Prostate gland (tissue), 2 donors: ENCODE results near the gene CREB3L1. TPM values are rescaled to one million over a fixed set of nuclear protein-coding genes. Genes with fewer than 3 reads are reported as not detected.
A peak's percentile ranks its signal among the peaks of the same experiment; 100 is the strongest.

ENCODE experiments used
- DNase-seq: peaks from one replicate; pipeline ENCODE4 v3.0.0-alpha.2; 2019; ENCODE audit warnings: low spot score
- H3K27ac ChIP-seq, 2 donors: fragments of 200-600 bp; sonication (generic); 2 replicates each; pipeline ENCODE4 v1.5.1; 2017 to 2019
- H3K27me3 ChIP-seq: fragments of 200-600 bp; sonication (generic); replicated peaks from 2 replicates; pipeline ENCODE4 v1.5.1; 2019; ENCODE audit not compliant: insufficient read depth
- H3K36me3 ChIP-seq, 2 donors: fragments of 200-600 bp; sonication (generic); 1 replicate in 1 of 2; 2 replicates in 1 of 2; pipeline versions ENCODE4 v1.5.1 to v1.8.1; 2017 to 2019
- H3K4me1 ChIP-seq: fragments of 200-600 bp; sonication (generic); replicated peaks from 2 replicates; pipeline ENCODE4 v1.5.1; 2019
- H3K4me3 ChIP-seq, 2 donors: fragments of 200-600 bp; sonication (generic); 2 replicates each; pipeline ENCODE4 v1.5.1; 2017 to 2019
- H3K9me3 ChIP-seq: fragments of 200-600 bp; sonication (generic); 2 replicates; pipeline ENCODE4 v1.5.1; 2017
- CTCF ChIP-seq, 4 experiments: fragments of 200-600 bp in 2 of 4; fragments of 450-650 bp in 2 of 4; sonication (generic) in 2 of 4; IDR thresholded peaks; 1 replicate in 3 of 4; 2 replicates in 1 of 4; pipeline ENCODE4 v1.5.1; 2016 to 2019; ENCODE audit warnings: antibody characterized with exemption in 4 of 4, mild to moderate bottlenecking in 2 of 4, moderate library complexity in 2 of 4
- POLR2A ChIP-seq: fragments of 450-650 bp; IDR thresholded peaks from one replicate; pipeline ENCODE4 v1.6.1; 2016; ENCODE audit warnings: antibody characterized with exemption, mild to moderate bottlenecking
- POLR2AphosphoS5 ChIP-seq: sonication (generic); formaldehyde crosslinking; IDR thresholded peaks from one replicate; pipeline ENCODE4 v1.6.1; 2017; ENCODE audit warnings: antibody characterized with exemption
- WGBS: methylation state at CpG from one replicate; pipeline ENCODE4 v1.1.5; 2018; 5-methylcytosine and 5-hydroxymethylcytosine counted together
- intact Hi-C: fragments of 100-400 bp; cut with DNase I; formaldehyde crosslinking; loops from one replicate; pipeline ENCODE4 v1.14.2; 2022
- total RNA-seq, 2 donors: library from RNA; depleted of rRNA; stranded (reverse); fragments of >200 nt; gene quantifications; one replicate each; pipeline ENCODE4 v1.1.0, GENCODE V29; 2016

CREB3L1 gene
- total RNA-seq, 2 donors from 2014 or later: 41.0 to 47.0 TPM

- Histone ChIP-seq H3K36me3 (no peaks in the 10 kb centered on the region), H3K4me1 (peaks cover 53% of the 10 kb centered on the region), H3K9me3 (no peaks in the 10 kb centered on the region), H3K4me3 (no peak overlapping the region), H3K27ac (peak overlapping the region; percentile 79 to 80), H3K27me3 (no peaks in the 10 kb centered on the region)
- TF ChIP-seq POLR2AphosphoS5: peak; percentile 31
- TF ChIP-seq CTCF (IDR thresholded peaks at IDR 0.05): no peak
- intact Hi-C loops: no loop called here
- 13% methylated on average over 9 of the region's 9 CpGs for WGBS
- DNase-seq: peak; percentile 70
Measured at GRCh38 chr11:46272816-46273427, 4.5 kb upstream of the CREB3L1 start.

- intact Hi-C loops: no loop called here
- Histone ChIP-seq H3K4me3 (no peak overlapping the region), H3K36me3 (no peaks in the 10 kb centered on the region), H3K27ac (peak overlapping the region; percentile 79 to 80), H3K4me1 (peaks cover 53% of the 10 kb centered on the region), H3K27me3 (no peaks in the 10 kb centered on the region), H3K9me3 (no peaks in the 10 kb centered on the region)
- TF ChIP-seq POLR2AphosphoS5: peak; percentile 59
- TF ChIP-seq POLR2A: no peak
- no peak for TF ChIP-seq CTCF (IDR thresholded peaks at IDR 0.05)
- 23% methylated on average over 7 of the region's 7 CpGs for WGBS
- DNase-seq: peak; percentile 79
Measured at GRCh38 chr11:46273511-46274205, 3.8 kb upstream of the CREB3L1 start.

- Histone ChIP-seq H3K27ac (peak overlapping the region; percentile 79 to 80), H3K36me3 (no peaks in the 10 kb centered on the region), H3K27me3 (no peaks in the 10 kb centered on the region), H3K4me3 (no peak overlapping the region), H3K9me3 (no peaks in the 10 kb centered on the region), H3K4me1 (peaks cover 53% of the 10 kb centered on the region)
- peak; percentile 83 for DNase-seq
- intact Hi-C loops: loop anchor here (5.0 kb wide), 1 partner anchor 34 kb away; no protein-coding TSS in a partner anchor
- 24% methylated on average over 6 of the region's 6 CpGs for WGBS
- peak; percentile 76 for TF ChIP-seq POLR2AphosphoS5
- TF ChIP-seq CTCF (IDR thresholded peaks at IDR 0.05): no peak
- no peak for TF ChIP-seq POLR2A
Measured at GRCh38 chr11:46275964-46276641, 1.4 kb upstream of the CREB3L1 start.

GRCh38 chr11:46277313-46277621, 195 bp upstream of the CREB3L1 start:
- Histone ChIP-seq H3K9me3 (no peaks in the 10 kb centered on the region), H3K27me3 (no peaks in the 10 kb centered on the region), H3K36me3 (no peaks in the 10 kb centered on the region), H3K4me3 (peak overlapping the region; percentile 67 to 82), H3K4me1 (peaks cover 43% of the 10 kb centered on the region), H3K27ac (peak overlapping the region; percentile 80 to 85)
- peak; percentile 84 for DNase-seq
- no peak for TF ChIP-seq CTCF (IDR thresholded peaks at IDR 0.05)
- no peak for TF ChIP-seq POLR2A
- TF ChIP-seq POLR2AphosphoS5: no peak
- WGBS: 11% methylated on average over 8 of the region's 8 CpGs
- intact Hi-C loops: loop anchor here (5.0 kb wide), 1 partner anchor 35 kb away; no protein-coding TSS in a partner anchor
